Nephron (organoid): ENCODE measurements around the gene PCNX2.

Experiments used
- H3K27ac Mint-ChIP-seq, 3 experiments: 2 replicates each; pipeline ENCODE4 v1.8.0; 2020; ENCODE audit warnings: mixed read lengths in 3 of 3, mild to moderate bottlenecking in 2 of 3, moderate library complexity in 1 of 3
- H3K27me3 Mint-ChIP-seq: 2 replicates; pipeline ENCODE4 v1.8.0; 2021; ENCODE audit warnings: low read depth, mild to moderate bottlenecking, moderate library complexity, mixed read lengths
- H3K36me3 Mint-ChIP-seq: 2 replicates; pipeline ENCODE4 v1.8.0; 2020; ENCODE audit warnings: low read depth, mixed read lengths
- H3K4me1 Mint-ChIP-seq: 2 replicates; pipeline ENCODE4 v1.8.0; 2020; ENCODE audit warnings: mixed read lengths
- H3K4me3 Mint-ChIP-seq, 3 experiments: 2 replicates each; pipeline ENCODE4 v1.8.0; 2020; ENCODE audit warnings: mild to moderate bottlenecking in 3 of 3, mixed read lengths in 3 of 3, moderate library complexity in 2 of 3
- H3K9me3 Mint-ChIP-seq: 2 replicates; pipeline ENCODE4 v1.8.0; 2020; ENCODE audit warnings: mixed read lengths
- TF ChIP-seq, protein P1 (sequence below), 3 experiments: fragments of 200-600 bp; sonication (generic); IDR thresholded peaks; one replicate each; pipeline ENCODE4 v1.5.0; 2021; ENCODE audit warnings: antibody characterized with exemption in 3 of 3; ENCODE audit not compliant: unreplicated experiment in 3 of 3

PCNX2 gene

DNA sequence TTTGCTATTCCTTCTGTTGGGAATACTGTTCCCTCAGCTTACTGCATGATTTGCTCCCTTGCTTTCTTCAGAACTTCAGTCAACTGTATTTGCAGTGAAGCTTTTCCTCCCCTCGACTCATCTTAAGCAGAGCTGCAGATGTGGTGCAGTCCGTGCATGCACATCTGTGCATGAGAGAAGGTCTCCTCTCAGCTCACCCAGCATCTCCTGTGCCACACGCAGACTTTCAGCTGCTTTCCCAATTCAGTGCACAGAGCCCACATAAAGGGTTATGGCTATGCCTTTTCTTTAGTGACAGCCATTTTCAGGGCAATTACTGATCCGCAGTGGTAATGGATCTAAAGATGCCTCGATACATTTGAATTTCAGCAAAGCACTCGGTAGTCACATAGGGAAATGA is 358.6 kb downstream of the PCNX2 start:
- TF ChIP-seq, protein P1, sequence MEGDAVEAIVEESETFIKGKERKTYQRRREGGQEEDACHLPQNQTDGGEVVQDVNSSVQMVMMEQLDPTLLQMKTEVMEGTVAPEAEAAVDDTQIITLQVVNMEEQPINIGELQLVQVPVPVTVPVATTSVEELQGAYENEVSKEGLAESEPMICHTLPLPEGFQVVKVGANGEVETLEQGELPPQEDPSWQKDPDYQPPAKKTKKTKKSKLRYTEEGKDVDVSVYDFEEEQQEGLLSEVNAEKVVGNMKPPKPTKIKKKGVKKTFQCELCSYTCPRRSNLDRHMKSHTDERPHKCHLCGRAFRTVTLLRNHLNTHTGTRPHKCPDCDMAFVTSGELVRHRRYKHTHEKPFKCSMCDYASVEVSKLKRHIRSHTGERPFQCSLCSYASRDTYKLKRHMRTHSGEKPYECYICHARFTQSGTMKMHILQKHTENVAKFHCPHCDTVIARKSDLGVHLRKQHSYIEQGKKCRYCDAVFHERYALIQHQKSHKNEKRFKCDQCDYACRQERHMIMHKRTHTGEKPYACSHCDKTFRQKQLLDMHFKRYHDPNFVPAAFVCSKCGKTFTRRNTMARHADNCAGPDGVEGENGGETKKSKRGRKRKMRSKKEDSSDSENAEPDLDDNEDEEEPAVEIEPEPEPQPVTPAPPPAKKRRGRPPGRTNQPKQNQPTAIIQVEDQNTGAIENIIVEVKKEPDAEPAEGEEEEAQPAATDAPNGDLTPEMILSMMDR (IDR thresholded peaks at IDR 0.05; ENCODE audit: unreplicated experiment in 3 of 3), result no peak
- Mint-ChIP-seq H3K27me3 (peaks cover 10% of the 10 kb centered on the region), H3K9me3 (no peaks in the 10 kb centered on the region), H3K27ac (no peak overlapping the region), H3K4me3 (no peak overlapping the region), H3K4me1 (no peaks in the 10 kb centered on the region), H3K36me3 (no peaks in the 10 kb centered on the region)
